Body of pancreas (tissue), 4 donors: Measurements from ENCODE around the gene KCNC1.

Experiments
- POLR2A ChIP-seq, 3 donors: fragments of 450-650 bp; IDR thresholded peaks; one replicate each; pipeline ENCODE4 v1.6.1; 2016; ENCODE audit warnings: antibody characterized with exemption in 3 of 3, mild to moderate bottlenecking in 2 of 3
- TF ChIP-seq, protein P1 (sequence below), 7 experiments: fragments of 450-650 bp in 4 of 7; fragments of 200-600 bp in 3 of 7; sonication (generic) in 3 of 7; IDR thresholded peaks; one replicate each; pipeline ENCODE4 v1.5.1; 2016 to 2019; ENCODE audit warnings: antibody characterized with exemption in 7 of 7

- TF ChIP-seq, protein P1, sequence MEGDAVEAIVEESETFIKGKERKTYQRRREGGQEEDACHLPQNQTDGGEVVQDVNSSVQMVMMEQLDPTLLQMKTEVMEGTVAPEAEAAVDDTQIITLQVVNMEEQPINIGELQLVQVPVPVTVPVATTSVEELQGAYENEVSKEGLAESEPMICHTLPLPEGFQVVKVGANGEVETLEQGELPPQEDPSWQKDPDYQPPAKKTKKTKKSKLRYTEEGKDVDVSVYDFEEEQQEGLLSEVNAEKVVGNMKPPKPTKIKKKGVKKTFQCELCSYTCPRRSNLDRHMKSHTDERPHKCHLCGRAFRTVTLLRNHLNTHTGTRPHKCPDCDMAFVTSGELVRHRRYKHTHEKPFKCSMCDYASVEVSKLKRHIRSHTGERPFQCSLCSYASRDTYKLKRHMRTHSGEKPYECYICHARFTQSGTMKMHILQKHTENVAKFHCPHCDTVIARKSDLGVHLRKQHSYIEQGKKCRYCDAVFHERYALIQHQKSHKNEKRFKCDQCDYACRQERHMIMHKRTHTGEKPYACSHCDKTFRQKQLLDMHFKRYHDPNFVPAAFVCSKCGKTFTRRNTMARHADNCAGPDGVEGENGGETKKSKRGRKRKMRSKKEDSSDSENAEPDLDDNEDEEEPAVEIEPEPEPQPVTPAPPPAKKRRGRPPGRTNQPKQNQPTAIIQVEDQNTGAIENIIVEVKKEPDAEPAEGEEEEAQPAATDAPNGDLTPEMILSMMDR (IDR thresholded peaks at IDR 0.05): no peak
- TF ChIP-seq POLR2A (IDR thresholded peaks at IDR 0.05): no peak
Measured at GRCh38 chr11:17721242-17721999, 13.2 kb upstream of the KCNC1 start.
